Measurements from ENCODE around the gene IL19. TPM values are rescaled to one million over a fixed set of nuclear protein-coding genes. Genes with fewer than 3 reads are reported as not detected.
"Not testable (repeated sequence)": the region's sequence is repeated elsewhere in the genome, so short reads cannot be mapped to it uniquely, and the experiment has no call there.

The IL19 gene
- polyA plus RNA-seq, 1 of the 3 experiments (the other 2 are of a cell fraction) = not detected

GRCh38 chr1:206851341-206852010 lies 80.9 kb downstream of the IL19 start:
- peaks cover 0 to 3% of the 10 kb centered on the region in 2 experiments for H3K36me3 ChIP-seq (replicated peaks in 1 of 2; ENCODE audit: control insufficient read depth in 1 of 2, insufficient read depth in 2 of 2, low read length in 1 of 2)
- no peak overlapping the region for H3K4me3 ChIP-seq (ENCODE audit: low read depth in 2 of 2, low read length in 1 of 2)
- H2AFZ ChIP-seq (ENCODE audit: low read depth) = no peak overlapping the region
- no peak overlapping the region for H3K27ac ChIP-seq (ENCODE audit: low read depth in 2 of 2, low read length in 1 of 2)
- H3K9me3 ChIP-seq = peaks cover 9% of the 10 kb centered on the region; the same call in 1 of the 2 replicates
- H3K9ac ChIP-seq = no peak overlapping the region
- no peaks in the 10 kb centered on the region for H3F3A ChIP-seq (replicated peaks; ENCODE audit: insufficient read depth)
- H3K27me3 ChIP-seq (ENCODE audit: insufficient read depth) = no peaks in the 10 kb centered on the region
- no peaks in the 10 kb centered on the region for H3K4me1 ChIP-seq (ENCODE audit: control insufficient read depth in 1 of 2, insufficient read depth in 2 of 2, low read depth in 1 of 2, low read length in 1 of 2)
- no peaks in the 10 kb centered on the region for H4K20me1 ChIP-seq (ENCODE audit: insufficient read depth)
- H3K4me2 ChIP-seq = no peak overlapping the region
- no peak for DNase-seq
- ChIA-PET CTCF (interaction anchor here (0.6 kb wide), 1 partner anchor 11 kb away, joined by 3 read pairs; no protein-coding TSS in a partner anchor), POLR2A (no interaction called here)
- WGBS (ENCODE audit: low lambda C conversion rate) = 17% methylated on average over 5 of the region's 5 CpGs
- no peaks in the 10 kb centered on the region for H3K9me2 ChIP-seq
- H3K79me2 ChIP-seq (ENCODE audit: insufficient read depth) = no peaks in the 10 kb centered on the region
- TF ChIP-seq FOXM1 (IDR thresholded peaks at IDR 0.05; ENCODE audit: low read depth) (no peak), USF2 (IDR thresholded peaks at IDR 0.05; ENCODE audit: borderline replicate concordance, low read depth, low read length) (no peak), REST (IDR thresholded peaks at IDR 0.05; ENCODE audit: low read depth, low read length) (no peak), RFX5 (IDR thresholded peaks at IDR 0.05; ENCODE audit: low read length) (no peak), RXRA (IDR thresholded peaks at IDR 0.05; ENCODE audit: borderline replicate concordance, low read depth) (no peak), USF1 (IDR thresholded peaks at IDR 0.05; ENCODE audit: borderline replicate concordance, low read depth) (no peak), MEF2A (IDR thresholded peaks at IDR 0.05; ENCODE audit: borderline replicate concordance, low read depth) (no peak), GATA2 (CRISPR knock-in tag; IDR thresholded peaks at IDR 0.05) (no peak), NRF1 (IDR thresholded peaks at IDR 0.05; ENCODE audit: low read depth, low read length) (no peak), JUND (IDR thresholded peaks at IDR 0.05) (no peak), CHD2 (IDR thresholded peaks at IDR 0.05; ENCODE audit: low read length, partially characterized antibody) (no peak), RAD21 (IDR thresholded peaks at IDR 0.05; ENCODE audit: low read length) (no peak), MXI1 (IDR thresholded peaks at IDR 0.05; ENCODE audit: low read depth, low read length) (no peak), ELF1 (IDR thresholded peaks at IDR 0.05) (no peak)
- TF ChIP-seq, protein P1, sequence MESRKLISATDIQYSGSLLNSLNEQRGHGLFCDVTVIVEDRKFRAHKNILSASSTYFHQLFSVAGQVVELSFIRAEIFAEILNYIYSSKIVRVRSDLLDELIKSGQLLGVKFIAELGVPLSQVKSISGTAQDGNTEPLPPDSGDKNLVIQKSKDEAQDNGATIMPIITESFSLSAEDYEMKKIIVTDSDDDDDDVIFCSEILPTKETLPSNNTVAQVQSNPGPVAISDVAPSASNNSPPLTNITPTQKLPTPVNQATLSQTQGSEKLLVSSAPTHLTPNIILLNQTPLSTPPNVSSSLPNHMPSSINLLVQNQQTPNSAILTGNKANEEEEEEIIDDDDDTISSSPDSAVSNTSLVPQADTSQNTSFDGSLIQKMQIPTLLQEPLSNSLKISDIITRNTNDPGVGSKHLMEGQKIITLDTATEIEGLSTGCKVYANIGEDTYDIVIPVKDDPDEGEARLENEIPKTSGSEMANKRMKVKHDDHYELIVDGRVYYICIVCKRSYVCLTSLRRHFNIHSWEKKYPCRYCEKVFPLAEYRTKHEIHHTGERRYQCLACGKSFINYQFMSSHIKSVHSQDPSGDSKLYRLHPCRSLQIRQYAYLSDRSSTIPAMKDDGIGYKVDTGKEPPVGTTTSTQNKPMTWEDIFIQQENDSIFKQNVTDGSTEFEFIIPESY (IDR thresholded peaks at IDR 0.05; ENCODE audit: borderline replicate concordance, low read depth) = no peak
- TF ChIP-seq, protein P2, sequence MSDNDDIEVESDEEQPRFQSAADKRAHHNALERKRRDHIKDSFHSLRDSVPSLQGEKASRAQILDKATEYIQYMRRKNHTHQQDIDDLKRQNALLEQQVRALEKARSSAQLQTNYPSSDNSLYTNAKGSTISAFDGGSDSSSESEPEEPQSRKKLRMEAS (IDR thresholded peaks at IDR 0.05; ENCODE audit: low read depth) = no peak

- DNase-seq; H3K9me2 ChIP-seq; H3K4me1 ChIP-seq (ENCODE audit: control insufficient read depth in 1 of 2, insufficient read depth in 2 of 2, low read depth in 1 of 2, low read length in 1 of 2); H2AFZ ChIP-seq (ENCODE audit: low read depth); H3K79me2 ChIP-seq (ENCODE audit: insufficient read depth); H3K9ac ChIP-seq; H3F3A ChIP-seq (replicated peaks; ENCODE audit: insufficient read depth); H3K27me3 ChIP-seq (ENCODE audit: insufficient read depth); H3K9me3 ChIP-seq; POLR2A ChIA-PET; H3K27ac ChIP-seq (ENCODE audit: low read depth in 2 of 2, low read length in 1 of 2); H3K4me2 ChIP-seq; H3K36me3 ChIP-seq (replicated peaks in 1 of 2; ENCODE audit: control insufficient read depth in 1 of 2, insufficient read depth in 2 of 2, low read length in 1 of 2); H4K20me1 ChIP-seq (ENCODE audit: insufficient read depth); H3K4me3 ChIP-seq (ENCODE audit: low read depth in 2 of 2, low read length in 1 of 2): not testable (repeated sequence)
- 37% methylated on average over 2 of the region's 2 CpGs for WGBS (ENCODE audit: low lambda C conversion rate)
- CTCF ChIA-PET = interaction anchor here (1.1 kb wide), 1 partner anchor 60 kb away, joined by 3 read pairs; no protein-coding TSS in a partner anchor
These were observed 82.1 kb downstream of the IL19 start for GRCh38 chr1:206852662-206853061.

- H3K4me2 ChIP-seq; H3K36me3 ChIP-seq (replicated peaks in 1 of 2; ENCODE audit: control insufficient read depth in 1 of 2, insufficient read depth in 2 of 2, low read length in 1 of 2); H3K4me3 ChIP-seq (ENCODE audit: low read depth in 2 of 2, low read length in 1 of 2); H2AFZ ChIP-seq (ENCODE audit: low read depth); H3K9me2 ChIP-seq; H3K9ac ChIP-seq; H3K79me2 ChIP-seq (ENCODE audit: insufficient read depth); DNase-seq; H3K27ac ChIP-seq (ENCODE audit: low read depth in 2 of 2, low read length in 1 of 2); POLR2A ChIA-PET; H3K27me3 ChIP-seq (ENCODE audit: insufficient read depth); H3F3A ChIP-seq (replicated peaks; ENCODE audit: insufficient read depth); H3K4me1 ChIP-seq (ENCODE audit: control insufficient read depth in 1 of 2, insufficient read depth in 2 of 2, low read depth in 1 of 2, low read length in 1 of 2); H4K20me1 ChIP-seq (ENCODE audit: insufficient read depth); H3K9me3 ChIP-seq: not testable (repeated sequence)
- CTCF ChIA-PET = interaction anchor here (1.1 kb wide), 1 partner anchor 59 kb away, joined by 3 read pairs; no protein-coding TSS in a partner anchor
These were observed 83.1 kb downstream of the IL19 start for GRCh38 chr1:206853696-206854095.
